ENCODE results near the gene DCC.

The DCC gene

DNA sequence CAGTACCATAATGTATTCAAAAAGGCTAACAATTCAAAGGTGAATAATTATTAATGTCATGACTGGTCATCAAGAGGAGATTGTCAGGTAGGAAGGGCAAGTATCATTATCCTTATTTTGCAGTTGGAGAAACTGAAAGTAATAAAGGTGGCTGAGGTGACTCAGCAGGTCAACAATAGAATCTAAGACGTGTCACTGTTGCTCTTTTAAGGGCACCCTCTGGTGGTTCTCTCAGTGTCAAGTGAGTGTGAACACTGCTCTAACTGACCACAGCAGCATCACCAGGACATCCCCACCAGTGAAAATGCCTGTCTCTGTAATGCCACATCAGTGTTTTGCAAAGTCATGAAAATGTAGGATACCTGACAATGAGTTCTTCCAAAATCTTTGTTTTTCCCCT is 69.7 kb downstream of the DCC start:
- Mint-ChIP-seq H3K27ac (no peak overlapping the region), H3K27me3 (ENCODE audit: low read depth, poor library complexity) (peaks cover 3% of the 10 kb centered on the region), H3K4me1 (peaks cover 4% of the 10 kb centered on the region), H3K4me3 (no peak overlapping the region), H3K9me3 (no peaks in the 10 kb centered on the region), H3K36me3 (ENCODE audit: low read depth) (no peaks in the 10 kb centered on the region)
- TF ChIP-seq, protein P1, sequence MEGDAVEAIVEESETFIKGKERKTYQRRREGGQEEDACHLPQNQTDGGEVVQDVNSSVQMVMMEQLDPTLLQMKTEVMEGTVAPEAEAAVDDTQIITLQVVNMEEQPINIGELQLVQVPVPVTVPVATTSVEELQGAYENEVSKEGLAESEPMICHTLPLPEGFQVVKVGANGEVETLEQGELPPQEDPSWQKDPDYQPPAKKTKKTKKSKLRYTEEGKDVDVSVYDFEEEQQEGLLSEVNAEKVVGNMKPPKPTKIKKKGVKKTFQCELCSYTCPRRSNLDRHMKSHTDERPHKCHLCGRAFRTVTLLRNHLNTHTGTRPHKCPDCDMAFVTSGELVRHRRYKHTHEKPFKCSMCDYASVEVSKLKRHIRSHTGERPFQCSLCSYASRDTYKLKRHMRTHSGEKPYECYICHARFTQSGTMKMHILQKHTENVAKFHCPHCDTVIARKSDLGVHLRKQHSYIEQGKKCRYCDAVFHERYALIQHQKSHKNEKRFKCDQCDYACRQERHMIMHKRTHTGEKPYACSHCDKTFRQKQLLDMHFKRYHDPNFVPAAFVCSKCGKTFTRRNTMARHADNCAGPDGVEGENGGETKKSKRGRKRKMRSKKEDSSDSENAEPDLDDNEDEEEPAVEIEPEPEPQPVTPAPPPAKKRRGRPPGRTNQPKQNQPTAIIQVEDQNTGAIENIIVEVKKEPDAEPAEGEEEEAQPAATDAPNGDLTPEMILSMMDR (IDR thresholded peaks at IDR 0.05) = no peak
- DNase-seq = no peak

DNA sequence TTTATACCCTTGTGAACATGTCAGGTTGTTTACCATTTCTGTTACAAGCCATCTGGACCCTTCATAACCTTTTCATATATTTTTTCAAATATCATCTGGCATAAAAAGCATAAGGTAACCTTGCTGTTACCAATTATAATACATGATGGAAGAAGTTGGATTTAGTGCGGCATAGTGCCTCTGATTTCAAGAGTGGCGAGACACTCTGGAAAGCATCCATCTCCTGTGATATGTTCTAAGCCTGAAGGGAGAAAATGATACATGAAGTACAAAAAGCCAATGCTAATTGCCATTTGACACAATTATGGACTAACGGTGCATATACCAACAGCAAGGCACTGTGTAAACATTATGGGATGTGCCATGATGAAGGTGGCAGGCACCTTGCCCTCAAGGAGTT is 75.1 kb downstream of the DCC start:
- no peaks in the 10 kb centered on the region for H3K36me3 Mint-ChIP-seq (ENCODE audit: low read depth)
- no peak overlapping the region for H3K27ac Mint-ChIP-seq
- H3K4me3 Mint-ChIP-seq = no peak overlapping the region
- no peaks in the 10 kb centered on the region for H3K9me3 Mint-ChIP-seq
- H3K27me3 Mint-ChIP-seq (ENCODE audit: low read depth, poor library complexity) = peaks cover 3% of the 10 kb centered on the region
- TF ChIP-seq, protein P1 (IDR thresholded peaks at IDR 0.05) = no peak
- no peaks in the 10 kb centered on the region for H3K4me1 Mint-ChIP-seq
- DNase-seq = no peak

DNA sequence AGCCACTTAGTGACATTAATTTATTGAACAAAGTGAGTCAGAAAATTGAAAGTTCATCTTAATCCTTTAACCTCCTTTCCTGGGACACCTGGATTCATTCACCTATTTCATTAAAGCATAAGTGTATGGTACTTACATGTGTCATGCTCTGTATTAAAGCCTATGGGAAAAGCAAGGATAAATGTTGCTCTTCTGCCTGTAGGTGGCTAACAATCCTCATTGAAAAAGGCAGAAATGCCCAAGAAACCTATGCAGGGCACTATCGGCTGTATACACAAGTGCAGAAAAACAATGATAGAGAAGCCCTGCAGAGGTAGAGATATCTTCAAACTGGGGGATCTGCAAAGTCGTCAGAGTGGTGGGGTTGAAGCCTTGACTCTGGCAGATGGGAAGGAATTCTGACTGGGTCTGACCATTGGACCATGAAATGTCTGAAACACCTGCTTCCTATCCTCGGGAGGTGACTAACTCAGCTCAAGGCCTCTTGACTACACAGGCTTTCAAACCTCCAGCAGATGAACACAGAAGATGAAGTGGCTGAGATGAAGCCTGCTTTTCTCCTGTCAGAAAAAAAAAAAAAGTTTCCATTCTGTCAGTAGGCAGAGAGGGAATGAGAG is 83.1 kb downstream of the DCC start:
- no peak for DNase-seq
- no peaks in the 10 kb centered on the region for H3K9me3 Mint-ChIP-seq
- TF ChIP-seq, protein P1 (IDR thresholded peaks at IDR 0.05) = no peak
- peaks cover 7% of the 10 kb centered on the region for H3K27me3 Mint-ChIP-seq (ENCODE audit: low read depth, poor library complexity)
- no peak overlapping the region for H3K4me3 Mint-ChIP-seq
- H3K27ac Mint-ChIP-seq = no peak overlapping the region
- no peaks in the 10 kb centered on the region for H3K36me3 Mint-ChIP-seq (ENCODE audit: low read depth)
- H3K4me1 Mint-ChIP-seq = no peaks in the 10 kb centered on the region

DNA sequence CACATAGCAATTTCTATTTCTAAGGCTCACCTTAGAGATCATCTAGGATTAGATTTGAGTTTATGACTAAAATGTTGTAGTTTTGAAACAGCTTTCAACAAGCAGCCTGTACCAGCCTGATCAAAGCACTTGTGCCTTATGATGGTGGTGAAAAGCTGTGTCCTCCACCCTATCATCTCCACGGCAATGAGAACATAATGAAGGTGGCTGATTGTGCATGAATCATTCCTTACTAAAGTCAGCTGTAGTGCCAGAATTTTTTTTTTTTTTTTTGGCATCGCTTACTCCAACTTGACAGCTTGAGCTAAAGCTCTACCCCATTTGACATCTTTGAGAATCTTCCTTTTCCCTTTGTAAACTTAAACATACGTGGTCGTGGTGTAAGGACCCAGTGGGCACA is 86.0 kb downstream of the DCC start:
- no peaks in the 10 kb centered on the region for H3K36me3 Mint-ChIP-seq (ENCODE audit: low read depth)
- H3K4me1 Mint-ChIP-seq = no peaks in the 10 kb centered on the region
- peaks cover 7% of the 10 kb centered on the region for H3K27me3 Mint-ChIP-seq (ENCODE audit: low read depth, poor library complexity)
- DNase-seq = no peak
- TF ChIP-seq, protein P1 (IDR thresholded peaks at IDR 0.05) = no peak
- H3K4me3 Mint-ChIP-seq = no peak overlapping the region
- H3K9me3 Mint-ChIP-seq = no peaks in the 10 kb centered on the region
- H3K27ac Mint-ChIP-seq = no peak overlapping the region

DNA sequence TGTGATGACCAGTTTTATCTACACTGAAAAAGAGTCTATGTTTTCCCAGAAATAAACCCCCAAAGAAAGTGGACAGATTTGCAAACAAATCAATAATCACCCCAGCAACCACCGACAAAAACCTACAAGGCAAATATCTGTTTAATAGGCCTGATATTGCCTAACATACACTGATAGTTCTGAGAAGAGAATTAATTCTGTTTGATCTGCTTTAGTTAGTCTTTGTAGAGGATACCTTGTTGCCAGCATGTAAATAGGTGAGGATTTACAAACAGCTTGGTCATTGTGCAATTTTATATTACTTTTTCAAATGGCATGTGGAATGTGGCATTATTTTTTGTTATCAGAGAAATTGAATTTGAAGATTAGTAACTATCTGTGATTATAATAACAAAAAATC is 86.5 kb downstream of the DCC start:
- H3K4me1 Mint-ChIP-seq = no peaks in the 10 kb centered on the region
- TF ChIP-seq, protein P1 (IDR thresholded peaks at IDR 0.05) = no peak
- DNase-seq = no peak
- H3K4me3 Mint-ChIP-seq = no peak overlapping the region
- no peaks in the 10 kb centered on the region for H3K36me3 Mint-ChIP-seq (ENCODE audit: low read depth)
- H3K9me3 Mint-ChIP-seq = no peaks in the 10 kb centered on the region
- peaks cover 7% of the 10 kb centered on the region for H3K27me3 Mint-ChIP-seq (ENCODE audit: low read depth, poor library complexity)
- no peak overlapping the region for H3K27ac Mint-ChIP-seq

DNA sequence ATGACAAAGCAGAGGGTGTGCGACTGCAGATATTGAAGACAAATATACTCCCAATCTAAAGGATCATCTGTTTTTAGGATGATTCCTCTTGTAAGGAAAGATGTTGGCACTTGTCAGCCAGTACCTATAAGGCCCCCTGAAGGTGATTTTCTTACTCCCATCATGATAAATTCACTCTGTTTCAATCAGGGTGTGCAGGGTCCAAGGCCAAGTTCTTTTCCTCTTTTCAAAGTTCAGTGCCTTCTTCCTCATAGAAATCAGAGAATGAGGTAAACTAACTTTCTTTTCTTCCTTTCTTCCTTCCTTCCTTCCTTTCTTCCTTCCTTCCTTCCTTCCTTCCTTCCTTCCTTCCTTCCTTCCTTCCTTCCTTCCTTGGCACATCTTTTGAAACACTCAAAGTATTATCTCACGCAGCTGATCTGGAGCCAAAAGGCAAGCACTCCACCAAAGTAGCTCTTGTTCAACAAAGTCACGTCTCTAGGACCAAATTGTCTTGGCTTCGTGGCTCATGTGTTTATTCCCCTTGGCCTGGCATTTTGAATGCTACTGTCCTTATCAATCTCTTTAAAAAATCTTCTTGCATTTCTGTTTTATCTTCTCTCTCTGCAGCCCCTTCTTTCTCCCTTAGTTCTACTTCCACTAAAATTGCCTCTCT is 87.7 kb downstream of the DCC start:
- Mint-ChIP-seq H3K4me3 (no peak overlapping the region), H3K27ac (no peak overlapping the region), H3K36me3 (ENCODE audit: low read depth) (no peaks in the 10 kb centered on the region), H3K4me1 (peaks cover 6% of the 10 kb centered on the region), H3K9me3 (no peaks in the 10 kb centered on the region), H3K27me3 (ENCODE audit: low read depth, poor library complexity) (peaks cover 7% of the 10 kb centered on the region)
- no peak for DNase-seq
- TF ChIP-seq, protein P1 (IDR thresholded peaks at IDR 0.05) = no peak

Data from nephron progenitor cell (in vitro differentiated cells).